HG02885 (cell line): ENCODE results near the gene COPZ2.
"Not testable (repeated sequence)": the region's sequence is repeated elsewhere in the genome, so short reads cannot be mapped to it uniquely, and the experiment has no call there.

Experiments used
- ATAC-seq: cut with Tn5 transposase; IDR thresholded peaks from one replicate; pipeline ENCODE4 v1.9.1; 2021; ENCODE audit warnings: mild to moderate bottlenecking; ENCODE audit not compliant: unreplicated experiment, poor library complexity

Gene COPZ2

GRCh38 chr17:48037036-48037837, at the start of gene COPZ2:
Gene COPZ2 (minus strand): TSS chr17:48037797. CDS start chr17:48037777, 20 bp downstream.
- ATAC-seq = no peak

DNA sequence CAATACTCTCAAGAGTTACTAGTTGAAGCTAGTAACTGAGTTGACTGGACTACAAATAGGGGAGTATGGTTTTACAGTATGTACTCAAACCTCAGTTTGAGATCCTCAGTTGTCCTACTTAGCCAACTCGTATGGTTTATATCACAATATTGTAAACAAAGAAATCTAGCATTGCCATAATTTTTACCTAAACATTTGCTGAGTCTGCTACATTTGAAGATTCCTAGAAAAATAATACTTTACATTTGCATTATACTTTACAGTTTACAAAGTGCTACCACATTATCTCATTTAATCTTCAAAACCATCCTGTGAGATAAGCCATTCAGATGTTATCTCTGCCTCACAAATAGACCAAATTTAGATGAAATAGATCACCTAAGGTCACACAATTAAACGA, 47.3 kb upstream of the COPZ2 start:
- no peak for ATAC-seq

DNA sequence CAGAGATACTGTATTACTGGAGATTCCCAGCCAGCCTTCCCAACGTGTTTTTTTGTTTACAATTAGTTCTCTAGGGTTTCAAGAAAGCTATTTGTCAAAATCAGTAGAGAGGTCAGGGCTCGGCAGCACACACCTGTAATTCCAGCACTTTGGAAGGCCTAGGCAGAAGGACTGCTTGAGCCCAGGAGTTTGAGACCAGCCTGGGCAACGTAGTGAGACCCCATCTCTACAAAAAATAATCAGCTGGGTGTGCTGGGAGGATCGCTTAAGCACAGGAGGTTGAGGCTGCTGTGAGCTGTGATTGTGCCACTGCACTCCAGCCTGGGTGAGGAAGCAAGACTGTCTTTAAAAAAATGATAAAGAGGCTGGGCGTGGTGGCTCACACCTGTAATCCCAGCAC, 44.3 kb upstream of the COPZ2 start:
- ATAC-seq = no peak

DNA sequence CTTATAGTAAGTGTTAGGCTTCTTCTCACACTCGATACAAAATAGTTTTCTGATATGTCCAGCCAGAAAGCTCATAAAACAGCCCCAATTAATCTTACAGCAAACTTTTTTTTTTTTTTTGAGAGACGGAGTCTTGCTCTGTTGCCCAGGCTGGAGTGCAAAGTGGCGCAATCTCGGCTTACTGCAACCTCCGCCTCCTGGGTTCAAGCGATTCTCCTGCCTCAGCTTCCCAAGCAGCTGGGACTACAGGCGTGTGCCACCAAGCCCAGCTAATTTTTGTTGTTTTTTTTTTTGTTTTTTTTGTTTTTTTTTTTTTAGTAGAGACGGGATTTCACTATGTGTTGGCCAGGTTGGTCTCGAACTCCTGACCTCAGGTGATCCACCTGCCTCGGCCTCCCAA, 39.6 kb upstream of the COPZ2 start:
- not testable (repeated sequence) for ATAC-seq

DNA sequence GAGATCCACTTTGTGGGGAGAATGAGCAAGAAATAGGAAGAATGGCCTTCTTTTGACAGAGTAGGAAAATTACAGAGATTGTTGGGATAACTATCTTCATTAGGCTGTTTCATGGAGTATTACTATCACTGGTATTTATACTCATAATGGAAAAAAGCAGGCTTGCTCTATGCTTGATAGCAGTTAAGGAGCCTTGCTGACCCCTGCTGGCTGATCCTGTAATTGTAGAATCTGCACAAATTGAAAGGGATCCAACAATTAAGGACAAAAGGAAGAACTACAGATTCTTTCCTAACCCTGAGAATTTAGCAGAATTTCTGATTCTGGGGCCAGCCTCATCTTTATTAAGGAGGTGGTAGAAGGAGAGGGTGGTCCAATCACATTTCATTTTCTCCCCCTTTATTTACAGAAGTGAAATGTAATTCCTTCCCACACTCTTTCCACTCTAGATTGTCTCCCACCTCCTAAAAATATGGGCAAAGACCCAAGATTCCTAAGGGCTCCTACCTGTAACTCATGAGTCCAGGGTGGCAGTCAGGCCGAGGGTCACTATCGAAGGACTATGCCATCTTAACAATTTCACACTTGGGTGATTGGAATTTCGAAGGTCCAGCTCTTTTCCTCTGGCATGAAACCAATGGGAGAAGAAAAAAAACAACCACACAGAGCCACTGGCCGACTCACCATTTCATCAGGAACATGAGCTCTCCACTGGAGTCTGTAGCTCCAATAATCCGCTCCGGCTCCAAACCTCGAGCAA, 36.9 kb upstream of the COPZ2 start:
- no peak for ATAC-seq

DNA sequence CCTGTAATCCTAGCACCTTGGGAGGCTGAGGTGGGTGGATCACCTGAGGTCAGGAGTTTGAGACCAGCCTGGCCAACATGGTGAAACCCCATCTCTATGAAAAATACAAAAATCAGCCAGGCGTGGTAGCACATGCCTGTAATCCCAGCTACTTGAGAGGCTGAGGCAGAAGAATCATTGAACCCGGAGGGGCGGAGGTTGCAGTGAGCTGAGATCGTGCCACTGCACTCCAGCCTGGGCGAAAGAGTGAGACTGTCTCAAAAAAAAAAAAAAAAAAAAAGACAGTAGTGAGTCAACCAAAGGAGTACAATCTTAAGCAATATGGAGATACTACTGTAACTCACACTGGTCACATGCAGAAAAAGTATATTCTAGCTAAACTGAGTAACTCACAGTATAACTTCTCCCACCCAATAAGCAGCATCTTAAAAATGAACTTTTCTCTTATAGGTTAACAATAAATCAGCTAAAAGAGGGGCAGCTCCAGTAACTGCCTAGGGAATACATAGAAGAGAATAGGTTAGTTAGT, 36.0 kb upstream of the COPZ2 start:
- not testable (repeated sequence) for ATAC-seq

DNA sequence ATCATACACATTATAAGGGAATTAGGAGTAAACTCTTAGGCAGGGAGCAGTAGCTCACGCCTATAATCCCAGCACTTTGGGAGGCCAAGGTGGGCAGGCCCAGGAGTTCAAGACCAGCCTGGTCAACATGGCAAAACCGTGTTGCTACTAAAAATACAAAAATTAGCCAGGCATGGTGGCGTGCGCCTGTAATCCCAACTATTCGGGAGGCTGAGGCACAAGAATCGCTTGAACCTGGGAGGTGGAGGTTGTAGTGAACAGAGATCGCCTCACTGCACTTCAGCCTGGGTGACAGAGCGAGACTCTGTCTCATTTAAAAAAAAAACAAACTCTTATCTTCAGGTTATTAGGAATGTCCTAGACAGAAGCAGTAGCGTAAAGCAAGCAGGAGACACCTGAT, 35.2 kb upstream of the COPZ2 start:
- ATAC-seq = not testable (repeated sequence)

DNA sequence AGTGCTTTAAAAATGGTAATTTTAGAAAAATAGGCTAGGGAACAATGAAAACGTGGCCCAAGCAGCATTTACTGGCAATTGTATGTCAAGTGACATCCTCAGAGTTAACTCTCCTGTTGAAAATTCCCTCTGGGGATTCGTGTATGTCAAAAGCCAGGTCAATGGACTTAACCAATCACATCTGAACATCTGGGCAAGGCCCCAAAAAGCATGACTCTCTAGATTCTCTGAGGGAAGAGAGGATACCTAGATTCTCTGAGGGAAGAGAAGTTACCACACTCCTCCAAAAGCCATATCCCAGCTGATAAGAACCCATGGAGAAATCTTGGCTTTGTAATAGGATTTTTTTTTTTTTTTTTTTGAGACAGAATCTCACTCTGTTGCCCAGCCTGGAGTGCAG, 34.1 kb upstream of the COPZ2 start:
- no peak for ATAC-seq

GRCh38 chr17:48070195-48070594, 32.6 kb upstream of the COPZ2 start:
- no peak for ATAC-seq

DNA sequence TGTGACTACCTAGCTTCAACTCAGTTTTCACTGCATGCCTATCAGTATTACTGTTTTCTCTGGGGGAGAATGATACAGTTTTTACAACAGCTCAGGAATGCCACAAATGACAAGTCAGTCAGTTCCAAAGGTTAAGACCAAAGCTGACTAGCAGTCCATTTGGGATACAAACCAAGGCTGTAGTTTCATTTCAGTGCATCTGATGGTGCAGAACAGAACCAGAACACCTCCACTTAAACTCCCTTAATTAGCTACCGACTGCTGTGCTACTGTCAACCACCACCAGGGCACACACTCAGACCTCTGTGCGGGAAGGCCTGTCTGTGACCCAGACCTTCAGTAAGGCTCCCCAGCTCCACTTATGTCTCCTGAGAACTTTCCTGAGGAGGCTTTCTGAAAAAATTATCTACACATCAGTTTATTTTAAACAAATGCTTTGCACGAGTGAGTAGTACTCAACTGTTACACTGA, 30.9 kb upstream of the COPZ2 start:
- no peak for ATAC-seq

DNA sequence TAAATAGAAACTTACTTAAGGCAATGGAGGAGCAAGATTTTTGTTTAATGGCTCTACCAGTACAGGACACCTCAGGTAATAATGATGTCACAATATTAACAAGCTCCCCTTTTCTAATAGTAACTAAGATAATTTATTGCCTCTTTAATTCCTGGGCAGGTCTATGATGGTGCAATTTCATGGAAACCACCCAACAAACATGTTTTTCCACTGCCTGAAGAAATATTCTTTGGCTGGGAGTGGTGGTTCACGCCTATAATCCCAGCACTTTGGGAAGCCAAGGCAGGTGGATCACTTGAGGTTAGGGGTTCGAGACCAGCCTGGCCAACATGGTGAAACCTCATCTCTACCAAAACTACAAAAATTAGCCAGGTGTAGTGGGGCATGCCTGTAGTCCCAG, 30.2 kb upstream of the COPZ2 start:
- not testable (repeated sequence) for ATAC-seq

- no peak for ATAC-seq
These were observed 29.6 kb upstream of the COPZ2 start for GRCh38 chr17:48067245-48067644.

DNA sequence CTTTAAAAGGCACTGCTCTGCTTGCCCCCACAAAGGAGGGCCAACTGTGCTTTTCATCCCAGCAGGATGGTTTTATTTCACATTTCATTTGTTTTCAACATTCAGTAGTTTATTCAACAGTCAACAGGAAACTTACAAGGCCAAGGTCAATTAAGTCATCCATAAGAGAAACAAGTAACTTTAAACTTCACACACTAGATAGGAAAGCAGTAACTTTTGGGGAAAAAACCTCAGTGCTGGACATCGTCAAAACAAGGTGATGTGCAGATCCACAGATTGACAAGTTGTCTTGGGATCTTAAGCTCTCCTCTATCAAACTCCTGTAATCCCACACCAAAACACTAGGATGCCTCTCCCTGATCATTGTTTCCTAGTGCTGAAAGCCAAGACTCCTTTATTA, 29.1 kb upstream of the COPZ2 start:
- no peak for ATAC-seq

DNA sequence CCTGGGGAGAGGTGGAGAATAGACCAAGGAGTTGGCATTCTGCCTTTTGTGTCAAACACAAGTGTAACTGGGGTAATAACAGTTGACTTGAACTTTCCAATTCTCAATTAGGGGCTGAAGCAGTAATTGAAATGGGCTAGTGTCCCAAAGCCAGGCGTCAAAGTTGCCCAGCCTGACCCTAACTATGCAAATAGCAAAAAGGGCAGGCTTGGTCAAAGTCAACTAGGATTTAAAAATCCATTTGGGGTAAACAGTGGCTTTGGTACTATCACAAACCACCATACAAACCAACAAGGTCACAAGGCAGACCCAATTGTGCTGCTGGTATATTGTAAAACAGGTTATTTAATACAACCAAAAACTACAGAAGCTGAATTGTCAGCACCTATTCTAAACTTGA, 28.6 kb upstream of the COPZ2 start:
- ATAC-seq = no peak

DNA sequence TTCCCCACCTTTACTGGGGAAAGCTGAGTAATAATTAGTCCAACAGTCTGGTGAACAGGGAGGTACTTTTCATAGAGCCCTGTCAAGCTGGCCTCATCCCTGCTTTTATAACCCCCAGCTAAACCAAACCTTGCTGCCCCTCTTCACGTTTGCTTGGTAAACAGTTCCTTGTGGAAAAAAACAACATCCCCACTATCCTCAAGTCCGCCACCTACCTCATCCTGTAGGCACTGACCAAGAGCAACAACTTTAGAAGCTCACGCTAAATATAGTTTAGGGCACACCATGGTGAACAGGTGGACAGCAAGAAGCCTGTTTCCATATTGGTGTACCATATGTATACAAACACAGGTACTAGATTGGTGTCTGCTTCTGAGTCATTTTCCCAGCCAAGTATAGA, 27.0 kb upstream of the COPZ2 start:
- no peak for ATAC-seq

DNA sequence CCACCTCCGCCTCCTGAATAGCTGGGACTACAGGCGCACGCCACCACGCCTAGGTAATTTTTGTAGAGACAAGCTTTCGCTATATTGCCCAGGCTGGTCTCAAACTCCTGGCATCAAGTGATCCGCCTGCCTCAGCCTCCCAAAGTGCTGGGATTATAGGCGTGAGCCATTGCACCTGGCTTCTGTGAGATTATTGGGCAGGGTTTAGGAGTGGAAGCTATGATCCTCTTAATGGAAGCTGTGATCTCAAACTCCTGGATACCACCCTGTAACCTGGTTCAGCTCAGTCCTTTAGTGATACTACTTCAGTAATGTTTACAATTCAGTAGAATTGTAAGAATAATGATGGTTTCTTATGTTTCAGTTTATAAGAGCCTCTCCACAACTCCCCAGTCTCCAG, 24.7 kb upstream of the COPZ2 start:
- no peak for ATAC-seq

- no peak for ATAC-seq
These were observed 22.7 kb upstream of the COPZ2 start for GRCh38 chr17:48060249-48060648.

DNA sequence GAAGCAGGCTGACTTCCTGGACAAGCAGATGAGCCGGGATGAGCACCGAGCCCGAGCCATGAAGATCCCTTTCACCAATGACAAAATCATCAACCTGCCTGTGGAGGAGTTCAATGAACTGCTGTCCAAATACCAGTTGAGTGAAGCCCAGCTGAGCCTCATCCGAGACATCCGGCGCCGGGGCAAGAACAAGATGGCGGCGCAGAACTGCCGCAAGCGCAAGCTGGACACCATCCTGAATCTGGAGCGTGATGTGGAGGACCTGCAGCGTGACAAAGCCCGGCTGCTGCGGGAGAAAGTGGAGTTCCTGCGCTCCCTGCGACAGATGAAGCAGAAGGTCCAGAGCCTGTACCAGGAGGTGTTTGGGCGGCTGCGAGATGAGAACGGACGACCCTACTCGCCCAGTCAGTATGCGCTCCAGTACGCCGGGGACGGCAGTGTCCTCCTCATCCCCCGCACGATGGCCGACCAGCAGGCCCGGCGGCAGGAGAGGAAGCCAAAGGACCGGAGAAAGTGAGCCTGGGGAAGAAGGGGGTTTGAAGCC, 21.6 kb upstream of the COPZ2 start:
- no peak for ATAC-seq

GRCh38 chr17:48058393-48059124, 21.0 kb upstream of the COPZ2 start:
- ATAC-seq = no peak

DNA sequence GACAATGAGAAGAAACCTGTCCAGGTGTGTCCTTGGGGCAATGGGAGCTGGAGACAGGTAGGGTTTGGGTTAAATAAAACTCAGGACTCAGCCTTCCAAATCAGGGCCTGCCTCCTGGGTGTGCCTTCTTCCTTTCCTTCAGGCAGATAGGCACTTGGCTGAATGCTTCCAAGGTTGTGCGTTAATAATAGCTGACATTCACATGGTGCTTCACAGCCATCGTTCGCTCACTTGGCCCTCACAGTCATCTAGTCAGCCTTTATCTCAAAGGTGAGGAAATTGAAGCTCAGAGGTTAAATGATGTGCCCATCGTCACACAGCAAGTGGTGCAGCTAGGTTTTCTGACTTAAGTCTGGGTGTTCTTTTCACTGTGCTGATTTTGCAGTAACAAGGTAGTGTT, 20.0 kb upstream of the COPZ2 start:
- ATAC-seq = no peak
